ENCODE data around the gene NUDT15. TPM values are rescaled to one million over a fixed set of nuclear protein-coding genes. Genes with fewer than 3 reads are reported as not detected.

The NUDT15 gene
- total RNA-seq, 1 experiment from 2014 or later = 38.6 TPM

DNA sequence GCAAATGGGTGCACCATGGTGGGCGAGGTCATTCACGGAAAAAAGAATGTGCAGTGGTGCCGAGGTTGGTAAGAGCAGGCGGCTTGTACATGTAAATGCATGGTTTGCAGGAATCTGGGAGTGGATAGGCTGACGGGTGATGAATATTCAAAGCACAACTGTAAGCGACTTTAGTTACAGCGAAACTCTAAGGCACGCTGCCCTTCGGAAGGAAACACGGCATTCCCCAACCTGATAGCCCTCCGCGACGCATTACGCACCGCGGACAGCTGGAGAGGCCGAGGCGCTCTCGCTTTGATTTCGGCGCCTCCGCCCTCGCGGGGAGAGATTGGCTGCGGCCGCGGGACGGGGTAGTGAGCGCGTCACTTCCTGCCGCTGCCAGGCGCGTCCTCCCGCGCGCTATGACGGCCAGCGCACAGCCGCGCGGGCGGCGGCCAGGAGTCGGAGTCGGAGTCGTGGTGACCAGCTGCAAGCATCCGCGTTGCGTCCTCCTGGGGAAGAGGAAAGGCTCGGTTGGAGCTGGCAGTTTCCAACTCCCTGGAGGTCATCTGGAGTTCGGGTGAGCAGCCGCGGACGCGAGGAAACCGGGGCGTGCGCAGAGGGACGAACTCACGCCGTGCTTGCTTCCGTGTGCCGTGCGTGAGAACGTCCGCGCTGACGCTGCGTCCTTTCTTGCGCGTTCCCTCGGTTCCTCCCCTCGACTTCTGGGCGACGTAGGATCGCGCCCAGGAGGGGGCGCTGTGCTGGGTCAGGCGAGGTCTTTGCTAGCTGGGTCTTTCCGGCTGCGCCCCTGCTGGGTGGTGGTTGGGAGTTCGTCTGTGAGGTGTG lies at the start of gene NUDT15 (continued):
- TF ChIP-seq, protein P1, sequence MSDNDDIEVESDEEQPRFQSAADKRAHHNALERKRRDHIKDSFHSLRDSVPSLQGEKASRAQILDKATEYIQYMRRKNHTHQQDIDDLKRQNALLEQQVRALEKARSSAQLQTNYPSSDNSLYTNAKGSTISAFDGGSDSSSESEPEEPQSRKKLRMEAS (IDR thresholded peaks at IDR 0.05) = peak; percentile 95
- TF ChIP-seq POLR2A (IDR thresholded peaks at IDR 0.05; ENCODE audit: borderline replicate concordance, extremely low read depth, insufficient read depth, insufficient read length) = peak; percentile 65
- TF ChIP-seq CEBPB (IDR thresholded peaks at IDR 0.05; ENCODE audit: low read depth) = no peak
- TF ChIP-seq ELF1 (IDR thresholded peaks at IDR 0.05; ENCODE audit: borderline replicate concordance, low read depth) = peak; percentile 79
- TF ChIP-seq YY1 (IDR thresholded peaks at IDR 0.05; ENCODE audit: extremely low read depth, insufficient replicate concordance, low read depth, low read length) = peak; percentile 28
- TF ChIP-seq, protein P2, sequence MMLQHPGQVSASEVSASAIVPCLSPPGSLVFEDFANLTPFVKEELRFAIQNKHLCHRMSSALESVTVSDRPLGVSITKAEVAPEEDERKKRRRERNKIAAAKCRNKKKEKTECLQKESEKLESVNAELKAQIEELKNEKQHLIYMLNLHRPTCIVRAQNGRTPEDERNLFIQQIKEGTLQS (IDR thresholded peaks at IDR 0.05) = no peak
- no peak for TF ChIP-seq EZH2 (IDR thresholded peaks at IDR 0.05)

DNA sequence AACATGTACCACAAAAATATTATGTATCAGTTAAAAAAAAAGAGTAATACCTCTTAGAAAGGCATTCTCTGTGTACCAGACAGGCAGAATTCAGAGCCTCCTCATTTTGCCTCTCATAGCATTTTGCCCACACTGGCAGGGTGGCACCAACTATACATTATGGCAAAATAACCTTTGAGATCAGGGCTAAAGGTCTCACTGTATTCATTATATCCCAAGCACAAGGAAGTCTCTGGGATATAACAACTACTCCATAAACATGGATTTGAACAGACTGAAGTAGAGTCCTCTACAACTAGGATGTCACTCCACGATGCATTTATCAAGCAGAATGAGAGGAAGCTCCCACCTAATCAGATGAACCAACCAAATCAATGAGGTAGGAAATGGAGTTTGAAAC lies 47.1 kb upstream of the NUDT15 start:
- Histone ChIP-seq H3K79me2 (ENCODE audit: insufficient read depth, low read length) (peaks cover 36% of the 10 kb centered on the region), H3K4me3 (replicated peaks in 1 of 2; ENCODE audit: low read depth in 1 of 2, low read length in 2 of 2) (no peak overlapping the region), H4K20me1 (ENCODE audit: insufficient read depth) (no peaks in the 10 kb centered on the region), H3K4me2 (ENCODE audit: low read length) (no peak overlapping the region), H3K9me2 (ENCODE audit: insufficient read depth) (no peaks in the 10 kb centered on the region), H3K9ac (ENCODE audit: low read length) (no peak overlapping the region), H3K27ac (ENCODE audit: low read depth, low read length) (no peak overlapping the region), H3K36me3 (ENCODE audit: control insufficient read depth in 1 of 2, insufficient read depth in 2 of 2, low read length in 2 of 2) (peaks cover 0 to 6% of the 10 kb centered on the region in 2 experiments; a peak in 2 of 4 replicates), H3K9me3 (ENCODE audit: control insufficient read depth in 1 of 2, insufficient read depth in 1 of 2, low read depth in 1 of 2, low read length in 2 of 2) (no peaks in the 10 kb centered on the region), H3K27me3 (ENCODE audit: insufficient read depth, low read length) (no peaks in the 10 kb centered on the region), H2AFZ (ENCODE audit: low read depth, low read length, poor library complexity, severe bottlenecking) (no peak overlapping the region), H3K4me1 (ENCODE audit: control insufficient read depth in 1 of 2, insufficient read depth in 2 of 2, low read length in 2 of 2) (no peaks in the 10 kb centered on the region)
- ChIA-PET POLR2A (no interaction called here), CTCF (no interaction called here), RAD21 (ENCODE audit: low non-redundant PET in 1 of 2, low total read pairs in 2 of 2, uncharacterized antibody in 2 of 2, unreplicated experiment in 2 of 2) (no interaction called here)
- no peak for ATAC-seq
- TF ChIP-seq, protein P3, sequence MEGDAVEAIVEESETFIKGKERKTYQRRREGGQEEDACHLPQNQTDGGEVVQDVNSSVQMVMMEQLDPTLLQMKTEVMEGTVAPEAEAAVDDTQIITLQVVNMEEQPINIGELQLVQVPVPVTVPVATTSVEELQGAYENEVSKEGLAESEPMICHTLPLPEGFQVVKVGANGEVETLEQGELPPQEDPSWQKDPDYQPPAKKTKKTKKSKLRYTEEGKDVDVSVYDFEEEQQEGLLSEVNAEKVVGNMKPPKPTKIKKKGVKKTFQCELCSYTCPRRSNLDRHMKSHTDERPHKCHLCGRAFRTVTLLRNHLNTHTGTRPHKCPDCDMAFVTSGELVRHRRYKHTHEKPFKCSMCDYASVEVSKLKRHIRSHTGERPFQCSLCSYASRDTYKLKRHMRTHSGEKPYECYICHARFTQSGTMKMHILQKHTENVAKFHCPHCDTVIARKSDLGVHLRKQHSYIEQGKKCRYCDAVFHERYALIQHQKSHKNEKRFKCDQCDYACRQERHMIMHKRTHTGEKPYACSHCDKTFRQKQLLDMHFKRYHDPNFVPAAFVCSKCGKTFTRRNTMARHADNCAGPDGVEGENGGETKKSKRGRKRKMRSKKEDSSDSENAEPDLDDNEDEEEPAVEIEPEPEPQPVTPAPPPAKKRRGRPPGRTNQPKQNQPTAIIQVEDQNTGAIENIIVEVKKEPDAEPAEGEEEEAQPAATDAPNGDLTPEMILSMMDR (IDR thresholded peaks at IDR 0.05 in 2 of 3, conservative IDR thresholded peaks at IDR 0.05 in 1 of 3; ENCODE audit: borderline replicate concordance in 1 of 3, insufficient read depth in 1 of 3, low read depth in 2 of 3, low read length in 2 of 3) = no peak
- TF ChIP-seq, protein P4, sequence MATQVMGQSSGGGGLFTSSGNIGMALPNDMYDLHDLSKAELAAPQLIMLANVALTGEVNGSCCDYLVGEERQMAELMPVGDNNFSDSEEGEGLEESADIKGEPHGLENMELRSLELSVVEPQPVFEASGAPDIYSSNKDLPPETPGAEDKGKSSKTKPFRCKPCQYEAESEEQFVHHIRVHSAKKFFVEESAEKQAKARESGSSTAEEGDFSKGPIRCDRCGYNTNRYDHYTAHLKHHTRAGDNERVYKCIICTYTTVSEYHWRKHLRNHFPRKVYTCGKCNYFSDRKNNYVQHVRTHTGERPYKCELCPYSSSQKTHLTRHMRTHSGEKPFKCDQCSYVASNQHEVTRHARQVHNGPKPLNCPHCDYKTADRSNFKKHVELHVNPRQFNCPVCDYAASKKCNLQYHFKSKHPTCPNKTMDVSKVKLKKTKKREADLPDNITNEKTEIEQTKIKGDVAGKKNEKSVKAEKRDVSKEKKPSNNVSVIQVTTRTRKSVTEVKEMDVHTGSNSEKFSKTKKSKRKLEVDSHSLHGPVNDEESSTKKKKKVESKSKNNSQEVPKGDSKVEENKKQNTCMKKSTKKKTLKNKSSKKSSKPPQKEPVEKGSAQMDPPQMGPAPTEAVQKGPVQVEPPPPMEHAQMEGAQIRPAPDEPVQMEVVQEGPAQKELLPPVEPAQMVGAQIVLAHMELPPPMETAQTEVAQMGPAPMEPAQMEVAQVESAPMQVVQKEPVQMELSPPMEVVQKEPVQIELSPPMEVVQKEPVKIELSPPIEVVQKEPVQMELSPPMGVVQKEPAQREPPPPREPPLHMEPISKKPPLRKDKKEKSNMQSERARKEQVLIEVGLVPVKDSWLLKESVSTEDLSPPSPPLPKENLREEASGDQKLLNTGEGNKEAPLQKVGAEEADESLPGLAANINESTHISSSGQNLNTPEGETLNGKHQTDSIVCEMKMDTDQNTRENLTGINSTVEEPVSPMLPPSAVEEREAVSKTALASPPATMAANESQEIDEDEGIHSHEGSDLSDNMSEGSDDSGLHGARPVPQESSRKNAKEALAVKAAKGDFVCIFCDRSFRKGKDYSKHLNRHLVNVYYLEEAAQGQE (IDR thresholded peaks at IDR 0.05; ENCODE audit: low read depth) = no peak
- TF ChIP-seq SP1 (IDR thresholded peaks at IDR 0.05; ENCODE audit: low read depth) = no peak
- TF ChIP-seq, protein P1 (IDR thresholded peaks at IDR 0.05) = no peak
- no peak for TF ChIP-seq RAD21 (IDR thresholded peaks at IDR 0.05; ENCODE audit: low read depth)
- no TSS peak for BruUV-seq (replicated peaks)
- no peak for DNase-seq (ENCODE audit: low read depth, low spot score)
- intact Hi-C loops (cut with micrococcal nuclease) = no loop called here
